Dedifferentiated amniotic fluid mesenchymal stem cell (primary cell): ENCODE measurements around the gene GTF2H3.
"Not testable (repeated sequence)": the region's sequence is repeated elsewhere in the genome, so short reads cannot be mapped to it uniquely, and the experiment has no call there.

Experiments used
- DNase-seq: peaks from one replicate; pipeline ENCODE4 v3.0.0-alpha.2; 2016; ENCODE audit errors: extremely low spot score

GTF2H3 gene

DNA sequence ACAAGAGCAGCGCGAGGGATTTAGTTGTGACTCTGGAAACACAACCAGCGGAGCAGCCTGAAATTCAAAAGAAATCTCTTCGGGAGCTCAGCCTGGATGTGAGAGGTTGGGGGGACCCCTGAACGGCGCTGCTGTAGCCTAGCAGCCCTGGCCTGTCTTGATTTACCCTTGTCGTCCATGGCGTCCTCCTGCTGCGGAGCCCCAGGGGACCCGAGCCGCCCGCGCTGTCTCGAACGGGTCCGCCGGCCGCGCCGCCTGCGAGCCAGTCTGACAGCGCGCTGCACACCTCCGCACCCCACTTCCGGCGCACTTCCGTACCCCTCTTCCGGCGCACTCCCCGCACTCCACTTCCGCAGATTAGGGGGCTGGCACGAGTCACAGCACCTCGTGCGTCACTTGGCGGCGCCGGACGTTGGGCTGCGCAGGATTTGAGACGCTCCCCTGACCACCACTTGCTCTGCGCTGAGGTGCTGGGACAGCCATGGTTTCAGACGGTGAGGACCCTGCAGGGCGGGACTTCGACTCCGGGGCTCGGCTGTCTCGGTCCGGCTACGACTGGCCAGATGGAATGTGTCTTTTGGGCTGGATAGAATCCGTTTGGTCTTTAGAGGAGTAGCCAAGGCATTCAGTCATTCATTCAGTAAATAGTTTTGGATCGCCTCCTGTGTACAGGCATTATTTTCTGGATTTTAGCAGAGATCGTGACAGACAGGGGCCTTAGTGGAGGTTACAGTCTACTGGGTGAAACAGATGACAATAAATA lies at the start of gene GTF2H3, which contains the start of gene EIF2B1:
TSS of gene GTF2H3 (plus strand) at position 451 of the 763 bp plus-strand sequence. CDS start at position 482, 31 bp downstream.
TSS of gene EIF2B1 (minus strand) at position 308 of the 763 bp plus-strand sequence. CDS start at position 179, 129 bp downstream.
- peak; percentile 95 for DNase-seq

DNA sequence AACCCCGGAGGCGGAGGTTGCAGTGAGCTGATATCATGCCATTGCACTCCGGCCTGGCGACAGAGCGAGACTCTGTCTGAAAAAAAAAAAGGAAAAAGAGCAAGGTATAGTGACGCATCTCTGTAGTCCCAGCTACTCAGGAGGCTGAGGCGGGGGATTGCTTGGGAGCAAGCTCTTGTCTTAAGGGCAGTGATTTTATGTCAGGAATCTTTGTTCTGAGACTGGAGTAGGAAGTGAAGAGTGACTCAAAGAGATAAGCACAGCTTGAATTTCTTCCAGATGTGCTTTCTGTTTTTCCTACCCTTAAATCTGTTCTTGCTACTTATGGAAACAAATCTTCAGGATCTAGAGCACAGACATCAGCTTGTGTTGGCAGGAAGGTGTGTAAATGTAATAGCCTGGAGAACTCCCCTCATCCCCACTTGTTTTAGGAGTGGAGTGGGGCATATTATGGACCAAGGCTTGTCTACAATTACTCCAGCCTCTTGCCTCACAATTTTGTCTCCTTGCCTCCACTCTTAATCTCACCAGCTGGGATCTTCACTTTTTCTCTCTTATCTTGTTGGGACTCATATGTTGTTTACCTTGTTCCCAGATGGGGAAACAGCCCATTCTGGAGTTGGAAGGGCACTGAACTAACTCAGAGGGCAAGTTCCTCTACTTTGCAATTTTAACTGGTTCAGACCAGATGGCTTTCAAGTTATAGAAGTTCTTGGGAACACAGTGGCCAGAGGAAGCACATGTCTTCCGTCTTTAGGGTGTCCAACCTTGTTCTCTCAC lies 41.7 kb upstream of the GTF2H3 start:
- DNase-seq, result no peak

DNA sequence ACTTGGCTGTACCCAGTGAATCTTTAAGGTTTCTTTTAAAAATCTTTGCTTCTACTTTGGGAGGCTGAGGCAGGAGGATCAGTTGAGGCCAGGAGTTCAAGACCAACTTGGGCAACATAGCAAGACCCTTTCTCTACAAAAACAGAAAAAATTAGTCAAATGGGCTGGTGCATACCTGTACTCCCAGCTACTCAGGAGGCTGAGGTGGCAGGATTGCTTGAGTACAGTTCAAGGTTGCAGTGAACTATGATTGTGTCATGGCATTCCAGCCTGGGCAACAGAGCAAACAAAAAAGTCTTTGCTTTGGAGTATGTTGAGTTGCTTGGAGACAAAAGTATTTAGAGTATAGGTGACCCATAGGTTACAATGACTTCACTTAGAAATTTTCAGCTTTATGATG lies 37.9 kb upstream of the GTF2H3 start:
- DNase-seq, result no peak

DNA sequence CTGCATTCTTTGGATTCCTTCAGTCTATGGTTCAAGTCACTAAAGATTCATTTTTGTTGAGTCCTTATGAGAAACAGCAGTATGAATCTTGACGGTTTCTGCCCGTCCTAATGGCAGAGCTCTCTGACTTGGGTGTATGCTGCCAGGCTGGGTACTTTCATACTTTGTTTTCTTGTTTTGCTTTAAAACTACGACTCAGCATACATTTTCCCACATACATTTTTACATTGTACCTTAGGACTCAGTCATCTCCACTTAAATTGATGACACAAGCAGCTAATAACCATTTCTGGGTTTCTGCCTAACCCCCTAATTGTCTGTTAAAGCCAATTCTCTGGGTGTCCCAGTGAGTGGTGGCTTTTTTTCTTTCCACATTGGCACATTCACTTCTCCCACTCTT lies 36.5 kb upstream of the GTF2H3 start:
- DNase-seq, result no peak

DNA sequence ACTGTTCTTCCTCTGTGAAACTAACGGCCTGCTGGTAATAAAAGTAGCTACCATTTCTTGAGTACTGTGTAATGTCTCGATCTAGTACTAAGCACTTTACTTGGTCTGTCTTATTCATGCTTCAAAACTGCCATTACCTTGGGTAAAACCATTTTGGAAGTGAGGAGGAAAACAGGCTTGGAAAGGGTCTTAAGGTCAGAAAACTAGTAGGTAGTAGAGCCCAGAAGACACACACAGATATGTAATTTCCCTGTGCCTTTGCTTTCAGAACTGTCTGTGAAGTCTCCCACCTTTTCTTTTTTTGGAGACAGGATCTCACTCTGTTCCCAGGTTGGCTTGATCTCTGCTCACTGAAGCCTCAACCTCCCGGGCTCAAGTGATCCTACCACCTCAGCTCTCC lies 35.1 kb upstream of the GTF2H3 start:
- no peak for DNase-seq

DNA sequence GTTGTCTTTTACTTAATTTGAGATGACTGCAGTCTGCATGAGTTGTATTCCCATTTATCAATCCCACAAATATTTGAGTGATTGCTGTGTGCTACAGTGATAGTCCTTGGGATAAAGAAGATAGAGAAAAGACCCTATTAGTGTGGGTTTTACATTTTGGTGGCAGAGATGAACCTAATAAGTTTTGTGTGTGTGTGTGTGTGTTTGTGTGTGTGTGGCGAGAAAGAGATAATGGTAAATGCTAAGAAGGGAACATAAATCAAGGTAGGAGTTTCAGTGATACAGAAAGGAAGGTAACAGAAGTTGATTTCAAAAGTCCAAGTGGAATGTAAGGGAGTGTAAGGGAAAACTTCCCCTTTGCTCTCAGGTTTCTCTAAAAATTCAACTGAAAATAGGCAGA lies 34.3 kb upstream of the GTF2H3 start:
- peak; percentile 11 for DNase-seq

DNA sequence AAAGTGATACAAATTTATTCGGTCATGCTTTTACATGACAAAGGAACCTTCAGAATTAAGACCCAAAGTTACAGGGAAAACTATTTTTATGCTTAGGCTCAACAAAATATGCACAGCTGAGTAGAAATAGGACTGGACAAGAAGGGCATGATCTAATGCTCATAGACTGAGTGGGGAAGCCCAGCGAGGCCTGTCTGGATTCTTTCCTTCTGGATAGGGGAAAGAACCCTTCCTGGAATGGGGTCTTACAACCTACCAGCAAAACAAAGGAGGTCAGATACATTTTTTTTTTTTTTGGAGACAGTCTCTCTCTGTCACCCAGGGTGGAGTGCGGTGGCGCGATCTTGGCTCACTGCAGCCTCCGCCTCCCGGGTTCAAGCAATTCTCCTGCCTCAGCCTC lies 33.9 kb upstream of the GTF2H3 start:
- peak; percentile 12 for DNase-seq

DNA sequence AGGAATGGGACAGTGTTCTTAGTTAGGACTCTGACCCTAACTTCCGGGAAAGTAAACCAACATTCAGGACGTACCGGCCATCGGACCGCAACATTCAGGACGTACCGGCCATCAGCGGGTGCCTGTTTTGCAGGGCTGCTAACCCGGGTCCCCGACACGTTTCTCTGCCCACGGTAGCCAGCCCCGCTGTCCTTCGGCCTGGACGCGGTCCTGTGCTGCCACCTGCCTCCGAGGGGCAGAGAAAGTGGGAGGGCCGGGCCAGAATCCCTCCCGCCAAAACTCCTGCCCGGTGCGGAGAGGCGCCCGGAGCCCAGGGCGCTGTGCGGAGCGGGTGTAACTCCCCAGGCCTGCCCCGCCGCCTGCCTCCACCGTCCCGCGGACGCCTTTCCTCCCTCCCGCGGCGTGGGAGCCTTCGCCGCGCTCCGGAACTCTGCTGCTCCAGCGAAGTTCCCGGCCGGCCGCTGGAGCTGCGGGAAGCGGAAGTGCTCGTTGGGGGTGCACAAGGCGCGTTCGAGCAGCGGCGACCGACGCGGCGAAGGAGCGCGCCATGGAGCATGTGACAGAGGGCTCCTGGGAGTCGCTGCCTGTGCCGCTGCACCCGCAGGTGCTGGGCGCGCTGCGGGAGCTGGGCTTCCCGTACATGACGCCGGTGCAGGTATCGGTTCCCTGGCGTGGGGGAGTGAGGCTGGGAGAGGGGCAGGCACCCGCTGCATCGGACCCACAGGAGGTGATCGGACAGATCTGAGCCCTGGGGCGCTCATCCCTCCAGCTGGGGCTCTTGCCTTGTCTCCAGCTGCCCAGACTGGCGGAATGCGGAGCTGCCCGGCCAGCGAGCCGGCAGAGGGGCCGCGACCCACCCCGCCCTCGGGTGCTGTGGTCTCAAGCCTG lies 31.8 kb upstream of the GTF2H3 start, which contains the start of gene DDX55:
TSS of gene DDX55 (plus strand) at position 498 of the 888 bp plus-strand sequence. CDS start at position 548, 50 bp downstream.
- DNase-seq, result peak; percentile 78

DNA sequence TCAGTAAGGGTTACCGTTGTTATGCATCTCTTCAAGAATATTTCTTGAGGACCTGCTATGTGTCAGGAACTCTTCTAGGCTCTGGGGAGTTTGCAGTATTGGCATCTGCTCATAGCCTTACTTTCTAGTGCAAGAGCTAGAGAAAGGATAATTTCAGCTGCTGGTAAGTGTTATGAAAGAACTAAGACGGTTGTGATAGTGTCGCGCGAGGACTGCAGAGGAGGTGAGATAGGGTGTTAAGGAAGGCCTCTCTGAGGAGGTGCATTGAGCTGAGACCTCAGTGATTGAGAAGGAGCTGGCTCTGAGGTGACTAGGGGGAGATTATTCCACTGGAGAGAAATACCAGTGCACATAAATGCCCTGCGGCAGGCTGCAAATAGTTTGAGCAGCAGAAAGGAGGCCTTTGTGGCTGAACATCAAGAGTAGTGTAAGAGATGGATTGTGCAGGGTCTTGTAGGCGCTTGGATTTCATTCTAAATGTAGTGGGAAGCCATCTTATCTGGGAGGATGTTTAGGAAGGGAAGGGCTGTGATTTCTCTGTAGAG lies 30.9 kb upstream of the GTF2H3 start:
- peak; percentile 11 for DNase-seq

DNA sequence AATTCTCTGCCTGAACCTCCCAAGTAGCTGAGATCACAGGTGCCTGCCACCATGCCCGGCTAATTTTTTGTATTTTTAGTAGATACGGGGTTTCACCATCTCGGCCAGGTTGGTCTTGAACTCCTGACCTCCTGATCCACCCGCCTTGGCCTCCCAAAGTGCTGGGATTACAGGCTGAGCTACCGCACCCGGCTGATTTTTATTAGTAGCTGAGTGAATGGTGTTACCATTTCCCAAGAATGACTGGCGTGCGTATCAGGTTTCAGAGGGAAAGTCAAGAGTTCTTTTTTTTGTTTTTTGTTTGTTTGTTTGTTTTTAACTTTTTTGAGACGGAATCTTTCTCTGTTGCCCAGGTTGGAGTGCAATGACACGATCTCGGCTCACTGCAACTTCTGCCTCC lies 30.1 kb upstream of the GTF2H3 start:
- not testable (repeated sequence) for DNase-seq

DNA sequence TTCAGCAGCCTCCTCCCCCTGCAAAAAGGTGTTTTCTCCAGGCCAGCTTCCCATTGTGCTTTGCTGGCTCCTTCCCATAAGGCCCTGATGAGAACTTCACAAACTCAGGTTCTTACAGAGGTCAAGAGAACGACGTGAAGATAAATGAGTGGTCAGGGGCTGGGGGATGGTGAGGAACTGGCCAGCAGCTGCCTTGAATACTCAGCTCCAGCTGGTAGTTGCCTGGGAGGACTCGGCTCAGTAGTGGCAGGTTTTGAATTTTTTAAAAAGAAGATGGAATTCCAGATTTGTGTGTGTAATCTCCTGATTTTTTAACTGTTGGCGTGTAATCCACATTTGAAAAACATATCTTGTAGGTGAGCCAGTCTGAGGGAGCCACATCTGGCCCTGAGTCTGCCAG lies 25.9 kb upstream of the GTF2H3 start:
- no peak for DNase-seq

DNA sequence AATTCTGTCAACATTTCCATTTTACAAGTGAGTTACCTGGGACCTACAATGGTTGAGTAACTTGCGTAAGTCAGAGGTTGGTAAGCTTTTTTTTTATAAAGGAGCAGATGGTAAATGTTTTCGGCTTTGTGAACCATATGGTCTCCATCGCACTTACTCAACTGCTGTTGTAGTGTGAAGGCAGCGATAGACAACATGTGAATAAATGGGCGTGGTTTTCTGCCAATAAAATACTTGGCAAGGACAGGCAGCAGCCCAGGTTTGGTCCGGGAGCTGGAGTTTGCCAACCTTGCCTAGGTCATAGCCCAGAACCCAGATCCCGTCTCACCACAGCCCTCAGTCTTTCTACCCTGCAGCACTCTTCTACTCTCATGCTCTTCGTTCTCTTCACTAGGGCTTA lies 25.4 kb upstream of the GTF2H3 start:
- DNase-seq, result no peak

DNA sequence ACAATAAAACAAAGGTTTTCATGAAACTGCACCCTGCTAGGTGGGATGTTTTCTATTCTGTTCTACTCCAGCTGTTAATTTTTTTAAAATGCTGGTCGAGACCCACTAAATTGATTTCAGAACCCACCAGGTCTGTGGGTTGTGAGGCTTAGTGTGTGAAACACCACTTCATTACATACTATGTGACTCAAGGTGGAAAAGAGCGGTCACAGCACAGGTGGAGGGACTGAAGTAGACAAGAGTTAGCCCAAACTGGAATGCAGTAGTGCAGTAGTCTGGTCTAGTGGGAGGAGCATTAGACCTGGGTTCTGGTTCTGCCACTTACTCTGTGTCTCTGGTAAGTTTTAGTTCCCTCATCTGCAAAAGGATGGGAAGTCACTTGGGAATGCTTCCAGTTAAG lies 19.5 kb upstream of the GTF2H3 start:
- no peak for DNase-seq

DNA sequence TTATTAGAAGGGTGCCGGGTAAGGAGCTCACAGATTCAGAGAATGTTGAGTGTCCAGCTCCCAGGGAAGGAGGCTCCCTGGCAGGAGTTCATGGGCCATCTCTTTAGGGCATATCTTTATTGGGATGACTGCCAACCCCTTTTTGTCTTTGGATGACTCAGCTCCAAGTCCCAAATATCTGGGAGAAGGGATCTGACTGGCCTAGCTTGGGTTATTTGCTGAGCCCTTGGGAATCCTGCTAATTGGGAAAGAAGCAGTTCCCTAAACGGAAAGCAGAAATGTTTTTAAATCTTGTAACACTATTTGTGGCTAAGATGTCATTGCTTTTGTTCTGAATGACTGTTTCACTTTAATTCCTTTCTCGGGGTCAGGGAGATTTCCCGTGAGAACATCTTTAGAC lies 19.1 kb upstream of the GTF2H3 start:
- no peak for DNase-seq

DNA sequence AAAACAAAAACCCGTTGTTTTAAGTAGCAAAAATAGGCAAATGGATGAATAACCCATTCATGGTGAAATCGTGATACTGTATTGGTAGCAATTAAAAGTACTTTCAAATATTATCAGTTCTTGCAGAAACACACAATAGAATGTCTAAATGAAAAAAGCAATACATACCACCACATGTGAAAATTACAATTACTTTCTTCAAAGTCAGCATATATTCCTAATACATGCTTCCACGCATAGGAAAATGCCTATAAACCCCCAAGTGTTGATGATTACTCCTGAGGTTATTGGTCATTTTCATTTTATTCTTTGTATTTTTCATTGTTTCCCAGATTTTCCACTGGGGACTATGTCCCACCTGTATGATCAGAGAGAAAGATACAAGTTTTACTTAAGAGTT lies 16.5 kb upstream of the GTF2H3 start:
- DNase-seq, result no peak

DNA sequence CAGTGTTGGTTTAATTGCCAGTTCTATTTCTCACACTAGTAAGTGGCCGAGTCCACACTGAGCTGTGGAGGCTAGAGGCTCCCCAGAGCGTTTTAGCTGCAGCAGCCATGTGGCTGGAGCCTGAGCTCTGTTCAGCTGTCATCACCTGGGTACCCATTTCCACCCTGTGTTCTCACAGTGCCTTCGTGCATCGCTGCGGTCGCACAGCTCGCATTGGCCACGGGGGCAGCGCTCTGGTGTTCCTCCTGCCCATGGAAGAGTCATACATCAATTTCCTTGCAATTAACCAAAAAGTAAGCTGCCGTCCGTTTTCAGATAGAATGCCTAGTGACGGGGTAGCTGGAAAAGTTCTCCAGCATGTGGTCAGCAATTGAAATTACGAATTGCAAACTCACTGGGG lies 16.0 kb upstream of the GTF2H3 start:
- no peak for DNase-seq

DNA sequence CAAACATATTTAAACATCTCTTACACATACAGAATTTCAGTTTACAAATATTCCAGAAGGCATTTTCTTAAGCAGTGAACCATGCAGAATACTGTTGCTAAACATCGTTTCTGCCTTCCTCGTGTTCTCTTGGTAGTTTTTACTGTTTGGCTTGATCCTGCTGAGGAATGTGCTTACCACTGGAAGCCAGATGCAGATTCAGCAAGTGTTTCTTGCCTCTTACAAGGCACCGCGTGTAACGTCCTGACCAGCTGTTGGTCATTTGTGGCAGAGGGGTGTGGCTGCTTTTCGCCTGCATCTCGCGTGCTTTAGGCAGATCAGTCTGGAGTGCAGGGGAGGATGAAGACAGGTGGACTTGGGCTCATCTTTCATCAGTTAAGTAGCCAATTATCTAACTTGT lies 12.5 kb upstream of the GTF2H3 start:
- no peak for DNase-seq

DNA sequence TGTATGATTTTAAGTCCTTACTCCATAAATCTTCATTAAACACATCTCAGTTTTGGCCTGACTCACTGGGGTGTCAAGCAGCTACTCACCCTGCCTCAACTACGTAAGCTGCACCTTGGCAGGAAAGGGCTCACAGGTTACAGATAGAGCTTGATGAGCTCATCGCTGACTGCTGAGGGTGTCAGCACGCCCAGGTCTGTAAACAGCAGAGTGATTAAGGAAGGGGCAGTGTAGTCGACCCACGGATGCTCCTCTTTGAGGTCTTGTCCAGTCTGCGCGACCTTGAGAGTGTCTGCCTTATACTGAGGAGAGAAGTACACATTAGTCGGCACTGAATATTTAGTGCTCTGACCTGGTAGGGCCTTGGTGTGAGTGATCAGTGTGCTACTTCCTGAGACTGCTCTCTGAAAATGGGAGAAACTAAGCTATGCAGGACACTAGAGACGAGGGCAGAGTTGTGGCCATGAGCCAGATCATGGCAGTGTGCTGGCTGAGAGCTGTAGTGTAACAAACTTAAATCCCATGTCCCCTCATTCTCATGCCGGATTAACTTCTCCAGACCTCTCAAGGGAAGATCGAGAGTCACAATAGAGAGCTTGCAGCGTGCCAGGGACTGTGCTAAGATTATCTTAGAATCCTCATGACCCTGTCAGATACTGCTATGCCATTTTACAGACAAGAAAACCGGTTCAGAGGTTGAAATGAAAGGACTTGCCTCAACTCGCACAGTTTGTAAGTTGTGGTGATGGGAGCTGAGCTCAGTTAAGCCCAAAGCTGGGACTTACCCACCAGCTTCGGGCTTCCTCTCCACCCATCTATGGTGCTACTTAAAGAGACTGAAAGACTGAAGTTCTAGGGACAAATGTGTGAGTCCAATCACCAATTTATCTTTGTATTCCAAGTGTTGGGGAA lies 11.8 kb upstream of the GTF2H3 start:
- DNase-seq, result no peak

DNA sequence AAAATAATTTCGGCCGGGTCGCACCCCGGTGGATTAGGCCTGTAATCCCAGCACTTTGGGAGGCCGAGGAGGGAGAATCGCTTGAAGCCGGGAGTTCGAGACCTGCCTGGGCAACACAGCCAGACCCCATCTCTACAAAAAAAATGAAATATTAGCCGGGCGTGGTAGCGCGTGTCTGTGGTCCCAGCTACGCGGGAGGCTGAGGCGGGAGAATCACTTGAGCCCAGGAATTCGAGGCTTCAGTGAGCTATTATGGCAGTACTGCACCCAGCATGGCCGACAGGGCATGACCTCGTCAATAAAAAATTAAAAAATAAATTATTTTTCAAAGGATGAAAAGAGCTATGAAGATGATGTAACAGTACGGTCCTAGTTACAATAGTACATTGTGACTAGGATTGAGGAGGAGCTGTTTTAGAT lies 523 bp downstream of the GTF2H3 start:
- DNase-seq, result no peak

DNA sequence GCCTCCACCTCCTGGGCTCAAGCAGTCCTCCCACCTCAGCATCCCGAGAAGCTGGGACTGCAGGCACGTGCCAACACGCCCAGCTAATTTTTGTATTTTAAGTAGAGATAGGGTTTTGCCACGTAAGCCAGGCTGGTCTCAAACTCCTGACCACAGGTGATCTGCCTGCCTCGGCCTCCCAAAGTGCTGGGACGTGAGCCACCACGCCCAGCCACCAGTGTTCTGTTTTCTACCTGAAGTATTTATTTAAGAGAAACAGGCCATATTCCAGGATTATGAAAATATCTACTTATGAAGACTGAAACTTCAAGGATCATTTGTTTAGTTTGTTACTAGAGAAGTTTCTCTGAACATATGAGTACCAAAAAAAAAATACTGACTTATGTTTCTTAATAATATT lies 10.3 kb downstream of the GTF2H3 start:
- DNase-seq, result no peak

DNA sequence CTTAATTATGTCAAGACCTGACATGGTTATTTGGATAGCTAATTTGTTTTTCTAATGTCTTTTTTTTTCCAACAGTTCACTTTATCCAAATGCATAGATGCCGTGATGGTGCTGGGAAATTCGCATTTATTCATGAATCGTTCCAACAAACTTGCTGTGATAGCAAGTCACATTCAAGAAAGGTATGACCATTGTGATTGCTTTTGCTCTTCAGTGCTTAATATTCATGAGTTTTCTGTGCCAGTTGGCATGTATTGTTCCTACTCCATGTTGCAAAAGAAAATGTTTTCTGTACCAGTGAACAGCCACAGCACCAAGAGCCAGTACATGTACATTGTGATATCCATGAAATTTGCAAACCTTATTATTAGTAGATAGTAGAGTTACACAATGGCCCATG lies 11.8 kb downstream of the GTF2H3 start:
- DNase-seq, result no peak
